PC-3 (cell line): ENCODE results near the gene VEGFD. TPM values are rescaled to one million over a fixed set of nuclear protein-coding genes. Genes with fewer than 3 reads are reported as not detected.

Source experiments
- ATAC-seq: fragments of 200-7000 bp; cut with Tn5 transposase; 2 replicates; pipeline ENCODE4 v1.9.1; 2020; ENCODE audit warnings: mild to moderate bottlenecking, moderate library complexity
- BruUV-seq: library from RNA; stranded (reverse); fragments of 400-500 nt; replicated peaks from 2 replicates; lab custom pipeline; 2021; lab: Mats Ljungman, UMichigan
- CTCF ChIA-PET: fragments of 300-600 bp; sonication (Branson Sonifier 250); formaldehyde crosslinking; loops from one replicate; lab custom pipeline; 2022; ENCODE audit warnings: antibody characterized with exemption; lab: Charles Lee
- POLR2A ChIA-PET: fragments of 300-600 bp; sonication (Branson Sonifier 250); formaldehyde crosslinking; loops from one replicate; lab custom pipeline; 2022; ENCODE audit warnings: antibody characterized with exemption; ENCODE audit not compliant: unreplicated experiment; lab: Charles Lee
- DNase-seq: peaks from one replicate; pipeline ENCODE4 v3.0.0-alpha.2; 2015
- H2AFZ ChIP-seq: fragments of 300-600 bp; sonication (generic); 2 replicates; pipeline ENCODE4 v1.6.0; 2016; ENCODE audit warnings: antibody characterized with exemption, low read length
- H3F3A ChIP-seq: fragments of 300-600 bp; sonication (generic); one replicate; pipeline ENCODE4 v1.6.0; 2017; ENCODE audit warnings: antibody characterized with exemption, low read length, control low read depth, mild to moderate bottlenecking; ENCODE audit not compliant: unreplicated experiment
- H3K27ac ChIP-seq: fragments of 300-600 bp; sonication (generic); 2 replicates; pipeline ENCODE4 v1.5.1; 2016; ENCODE audit warnings: mild to moderate bottlenecking, low read length
- H3K27me3 ChIP-seq: fragments of 300-600 bp; sonication (generic); 2 replicates; pipeline ENCODE4 v1.6.1; 2016; ENCODE audit warnings: low read length, mixed read lengths
- H3K36me3 ChIP-seq: fragments of 300-600 bp; sonication (generic); 2 replicates; pipeline ENCODE4 v1.6.1; 2016; ENCODE audit warnings: low read depth, mixed run types, low read length, mixed read lengths
- H3K4me1 ChIP-seq: fragments of 300-600 bp; sonication (generic); 2 replicates; pipeline ENCODE4 v1.5.1; 2016; ENCODE audit warnings: low read length; ENCODE audit not compliant: insufficient read depth
- H3K4me2 ChIP-seq: fragments of 300-600 bp; sonication (generic); 2 replicates; pipeline ENCODE4 v1.6.0; 2016; ENCODE audit warnings: low read length
- H3K4me3 ChIP-seq: fragments of 300-600 bp; sonication (generic); 2 replicates; pipeline ENCODE4 v1.5.1; 2016; ENCODE audit warnings: mild to moderate bottlenecking, low read length, mixed read lengths
- H3K79me2 ChIP-seq: fragments of 300-600 bp; sonication (generic); 2 replicates; pipeline ENCODE4 v1.6.1; 2017; ENCODE audit warnings: low read length, mixed read lengths
- H3K9ac ChIP-seq: fragments of 300-600 bp; sonication (generic); 2 replicates; pipeline ENCODE4 v1.6.0; 2016; ENCODE audit warnings: mild to moderate bottlenecking, low read length
- H3K9me2 ChIP-seq: fragments of 300-600 bp; sonication (generic); replicated peaks from 2 replicates; pipeline ENCODE4 v1.6.1; 2016; ENCODE audit warnings: mixed run types, low read length, mixed read lengths
- H3K9me3 ChIP-seq: fragments of 300-600 bp; sonication (generic); 2 replicates; pipeline ENCODE4 v1.6.1; 2016; ENCODE audit warnings: low read length, mixed read lengths
- H4K20me1 ChIP-seq: fragments of 300-600 bp; sonication (generic); 2 replicates; pipeline ENCODE4 v1.6.1; 2016; ENCODE audit warnings: low read length, mixed read lengths
- CTCF ChIP-seq: fragments of 300-600 bp; sonication (generic); conservative IDR thresholded peaks from 2 replicates; pipeline ENCODE4 v1.5.1; 2017; ENCODE audit warnings: antibody characterized with exemption, low read depth, mild to moderate bottlenecking, low read length
- EZH2 ChIP-seq: fragments of 300-600 bp; sonication (generic); IDR thresholded peaks from one replicate; pipeline ENCODE4 v1.6.1; 2017; ENCODE audit warnings: antibody characterized with exemption, mild to moderate bottlenecking, low read length; ENCODE audit not compliant: unreplicated experiment
- EZH2phosphoT487 ChIP-seq: fragments of 300-600 bp; sonication (generic); IDR thresholded peaks from 2 replicates; pipeline ENCODE4 v1.6.1; 2018; ENCODE audit warnings: mild to moderate bottlenecking, antibody characterized with exemption, low read length, borderline replicate concordance
- intact Hi-C: fragments of 100-400 bp; cut with micrococcal nuclease; formaldehyde crosslinking; loops from 2 replicates; pipeline ENCODE4 v1.9.0; 2023
- total RNA-seq: library from RNA; depleted of rRNA; stranded (reverse); fragments of >200 nt; gene quantifications from 2 replicates; pipeline ENCODE4 v1.2.3, GENCODE V29; 2014

Gene VEGFD
- total RNA-seq, 1 experiment from 2014 or later: not detected

GRCh38 chrX:15356444-15356843 is 27.8 kb downstream of the VEGFD start:
- H3K4me1 ChIP-seq: no peaks in the 10 kb centered on the region
- no peaks in the 10 kb centered on the region for H3K79me2 ChIP-seq
- H3K27ac ChIP-seq: no peak overlapping the region
- no peak overlapping the region for H3K4me3 ChIP-seq
- H3F3A ChIP-seq: no peaks in the 10 kb centered on the region
- CTCF ChIA-PET: no interaction called here
- ATAC-seq (no peak), DNase-seq (no peak)
- no peak overlapping the region for H3K9ac ChIP-seq
- H3K36me3 ChIP-seq: no peaks in the 10 kb centered on the region
- no peak overlapping the region for H3K4me2 ChIP-seq
- no peaks in the 10 kb centered on the region for H3K9me3 ChIP-seq
- no peaks in the 10 kb centered on the region for H4K20me1 ChIP-seq
- no TSS peak for BruUV-seq
- TF ChIP-seq EZH2 (no peak), CTCF (no peak), EZH2phosphoT487 (no peak)
- no peak overlapping the region for H2AFZ ChIP-seq
- no peaks in the 10 kb centered on the region for H3K9me2 ChIP-seq
- H3K27me3 ChIP-seq: no peaks in the 10 kb centered on the region
- POLR2A ChIA-PET: no interaction called here
- intact Hi-C loops: no loop called here

GRCh38 chrX:15350329-15350996 is 33.8 kb downstream of the VEGFD start:
- H3K36me3 ChIP-seq: no peaks in the 10 kb centered on the region
- no TSS peak for BruUV-seq
- H3K4me1 ChIP-seq: no peaks in the 10 kb centered on the region
- ChIA-PET POLR2A (no interaction called here), CTCF (no interaction called here)
- DNase-seq: no peak
- no peak for TF ChIP-seq EZH2
- H3K79me2 ChIP-seq: no peaks in the 10 kb centered on the region
- no peak overlapping the region for H3K27ac ChIP-seq
- no peaks in the 10 kb centered on the region for H3K9me3 ChIP-seq
- H3K27me3 ChIP-seq: no peaks in the 10 kb centered on the region
- no peak overlapping the region for H2AFZ ChIP-seq
- H3K4me2 ChIP-seq: no peak overlapping the region
- no peaks in the 10 kb centered on the region for H3F3A ChIP-seq
- intact Hi-C loops: no loop called here
- no peak for ATAC-seq
- no peak overlapping the region for H3K4me3 ChIP-seq
- no peak overlapping the region for H3K9ac ChIP-seq
- H4K20me1 ChIP-seq: no peaks in the 10 kb centered on the region
- no peaks in the 10 kb centered on the region for H3K9me2 ChIP-seq

- no TSS peak for BruUV-seq
- Histone ChIP-seq H3K9me3 (no peaks in the 10 kb centered on the region), H3K9me2 (no peaks in the 10 kb centered on the region), H3K4me3 (no peak overlapping the region), H3K9ac (no peak overlapping the region), H3K79me2 (no peaks in the 10 kb centered on the region), H2AFZ (no peak overlapping the region), H4K20me1 (no peaks in the 10 kb centered on the region), H3K4me1 (no peaks in the 10 kb centered on the region), H3F3A (no peaks in the 10 kb centered on the region), H3K4me2 (no peak overlapping the region), H3K36me3 (no peaks in the 10 kb centered on the region), H3K27ac (no peak overlapping the region), H3K27me3 (no peaks in the 10 kb centered on the region)
- peak; percentile 83 for DNase-seq
- ATAC-seq: peak; percentile 81
- ChIA-PET POLR2A (no interaction called here), CTCF (interaction anchor here (0.6 kb wide), 1 partner anchor 12 kb away, joined by 5 read pairs; no protein-coding TSS in a partner anchor)
- intact Hi-C loops: loop anchor here (1.0 to 2.0 kb wide), 3 partner anchors 48 to 216 kb away; no protein-coding TSS in a partner anchor
- TF ChIP-seq EZH2 (no peak), EZH2phosphoT487 (no peak), CTCF (peak; percentile 69)
Measured at GRCh38 chrX:15349046-15349445, 35.2 kb downstream of the VEGFD start.
